IMR-90 (cell line): ENCODE results near the gene RUNX2. TPM values are rescaled to one million over a fixed set of nuclear protein-coding genes. Genes with fewer than 3 reads are reported as not detected.

Experiments
- ATAC-seq: fragments of 200-7000 bp; cut with Tn5 transposase; 2 replicates; pipeline ENCODE4 v1.9.1; 2020; ENCODE audit warnings: low read depth, mild to moderate bottlenecking, moderate library complexity
- BruUV-seq: library from RNA; stranded (reverse); fragments of 400-500 nt; replicated peaks from 2 replicates; lab custom pipeline; 2021; lab: Mats Ljungman, UMichigan
- CTCF ChIA-PET: fragments of 300-600 bp; formaldehyde crosslinking; extraction: SDS; loops from one replicate; lab custom pipeline; 2021; ENCODE audit warnings: antibody characterized with exemption; lab: Yijun Ruan, JAX
- POLR2A ChIA-PET: fragments of 300-600 bp; sonication (Branson Sonifier 250); formaldehyde crosslinking; loops from one replicate; lab custom pipeline; 2022; ENCODE audit warnings: antibody characterized with exemption; ENCODE audit not compliant: unreplicated experiment; lab: Charles Lee
- DNase-seq: peaks from one replicate; pipeline ENCODE4 v3.0.0; 2013
- H2AFZ ChIP-seq: replicated peaks from 2 replicates; pipeline ENCODE3; 2013; ENCODE audit warnings: low read length, mild to moderate bottlenecking; ENCODE audit not compliant: poor library complexity
- H2AK5ac ChIP-seq: 2 replicates; pipeline ENCODE4 v1.6.1; 2013; ENCODE audit warnings: low read depth, low read length, inconsistent platforms
- H2AK9ac ChIP-seq: replicated peaks from 2 replicates; pipeline ENCODE3; 2013; ENCODE audit warnings: mild to moderate bottlenecking, low read depth, low read length, moderate library complexity; ENCODE audit not compliant: poor library complexity
- H2BK120ac ChIP-seq: 2 replicates; pipeline ENCODE4 v1.6.1; 2013; ENCODE audit warnings: low read depth, low read length, inconsistent platforms
- H2BK15ac ChIP-seq: 3 replicates; pipeline ENCODE4 v1.6.1; 2013; ENCODE audit warnings: low read depth, low read length, inconsistent platforms
- H2BK20ac ChIP-seq: 2 replicates; pipeline ENCODE4 v1.6.1; 2013; ENCODE audit warnings: low read depth, mild to moderate bottlenecking, inconsistent platforms, low read length, moderate library complexity
- H2BK5ac ChIP-seq: 2 replicates; pipeline ENCODE4 v1.6.1; 2013; ENCODE audit warnings: mild to moderate bottlenecking, low read depth, low read length, inconsistent platforms; ENCODE audit not compliant: poor library complexity, severe bottlenecking
- H3K14ac ChIP-seq: replicated peaks from 2 replicates; pipeline ENCODE4 v1.6.1; 2013; ENCODE audit warnings: low read depth, low read length, inconsistent platforms
- H3K18ac ChIP-seq: 2 replicates; pipeline ENCODE4 v1.6.1; 2013; ENCODE audit warnings: low read depth, low read length, control low read depth
- H3K23ac ChIP-seq: 2 replicates; pipeline ENCODE4 v1.6.1; 2013; ENCODE audit warnings: low read depth, low read length, inconsistent platforms
- H3K27ac ChIP-seq: 2 replicates; pipeline ENCODE4 v1.5.1; 2013; ENCODE audit warnings: mild to moderate bottlenecking, control low read depth, low read length; ENCODE audit not compliant: insufficient read depth
- H3K27me3 ChIP-seq: 2 replicates; pipeline ENCODE4 v1.6.1; 2013; ENCODE audit warnings: low read length; ENCODE audit not compliant: control insufficient read depth, insufficient read depth
- H3K36me3 ChIP-seq: 2 replicates; pipeline ENCODE4 v1.6.1; 2013; ENCODE audit warnings: low read length, mixed read lengths; ENCODE audit not compliant: control insufficient read depth, insufficient read depth
- H3K4ac ChIP-seq: 2 replicates; pipeline ENCODE4 v1.6.1; 2013; ENCODE audit warnings: low read depth, low read length, inconsistent platforms
- H3K4me1 ChIP-seq: 2 replicates; pipeline ENCODE4 v1.6.1; 2013; ENCODE audit warnings: low read length, mixed read lengths; ENCODE audit not compliant: control insufficient read depth, insufficient read depth
- H3K4me2 ChIP-seq: 2 replicates; pipeline ENCODE4 v1.6.1; 2013; ENCODE audit warnings: low read depth, mild to moderate bottlenecking, control low read depth, low read length, moderate library complexity
- H3K4me3 ChIP-seq: 2 replicates; pipeline ENCODE4 v1.5.1; 2013; ENCODE audit warnings: low read depth, mild to moderate bottlenecking, control low read depth, low read length, moderate library complexity; ENCODE audit not compliant: insufficient read depth
- H3K56ac ChIP-seq: 2 replicates; pipeline ENCODE4 v1.6.1; 2013; ENCODE audit warnings: low read length, inconsistent platforms; ENCODE audit not compliant: insufficient read depth; ENCODE audit errors: extremely low read depth
- H3K79me1 ChIP-seq, 2 experiments: 2 replicates each; pipeline ENCODE4 v1.6.1; 2013; ENCODE audit warnings: low read length in 2 of 2, inconsistent platforms in 1 of 2, low read depth in 1 of 2
- H3K9ac ChIP-seq: 2 replicates; pipeline ENCODE4 v1.6.1; 2013; ENCODE audit warnings: low read depth, low read length, control low read depth
- H3K9me1 ChIP-seq: 2 replicates; pipeline ENCODE4 v1.6.1; 2013; ENCODE audit warnings: low read length, inconsistent platforms; ENCODE audit not compliant: insufficient read depth
- H3K9me3 ChIP-seq: 2 replicates; pipeline ENCODE4 v1.6.1; 2013; ENCODE audit warnings: low read length; ENCODE audit not compliant: control insufficient read depth, insufficient read depth
- H4K20me1 ChIP-seq: 2 replicates; pipeline ENCODE4 v1.6.1; 2013; ENCODE audit warnings: low read length, inconsistent platforms; ENCODE audit not compliant: insufficient read depth
- H4K5ac ChIP-seq: 2 replicates; pipeline ENCODE4 v1.6.1; 2013; ENCODE audit warnings: mild to moderate bottlenecking, low read depth, low read length, control low read depth
- H4K8ac ChIP-seq, 2 experiments: 2 replicates each; pipeline ENCODE4 v1.6.1; 2013; ENCODE audit warnings: low read depth in 2 of 2, low read length in 2 of 2, control low read depth in 1 of 2, inconsistent platforms in 1 of 2
- H4K91ac ChIP-seq: 2 replicates; pipeline ENCODE4 v1.6.1; 2013; ENCODE audit warnings: low read depth, low read length, inconsistent platforms; ENCODE audit not compliant: insufficient read depth
- FOS ChIP-seq: fragments of 150-350 bp; IDR thresholded peaks from 2 replicates; pipeline ENCODE4 v1.6.1; 2016; ENCODE audit warnings: low read depth, low read length
- dilution Hi-C: fragments of 300-500 bp; cut with HindIII; formaldehyde crosslinking; loops from one replicate; pipeline ENCODE4 v1.14.3; 2018; ENCODE audit warnings: low sequenced_read_pairs; ENCODE audit not compliant: unreplicated experiment
- in situ Hi-C: fragments of 300-500 bp; cut with MboI; formaldehyde crosslinking; loops from 3 replicates; pipeline ENCODE4 v1.14.3; 2019; ENCODE audit warnings: low sequenced_read_pairs, inconsistent platforms, mixed read lengths
- intact Hi-C: fragments of 100-400 bp; cut with micrococcal nuclease; formaldehyde crosslinking; loops from 2 replicates; pipeline ENCODE4 v1.10.0; 2022
- polyA plus RNA-seq, 3 experiments: library from polyadenylated mRNA; depleted of rRNA; stranded (reverse); fragments of >200 nt; gene quantifications; 2 replicates each; pipeline ENCODE4 v1.2.3, GENCODE V29; 2012; ENCODE audit warnings: low replicate concordance in 1 of 3
- total RNA-seq: library from RNA; depleted of rRNA; stranded (reverse); fragments of >200 nt; gene quantifications from 2 replicates; pipeline ENCODE4 v1.2.3, GENCODE V29; 2012

The RUNX2 gene
- total and polyA plus RNA-seq, 2 of the 4 experiments (the other 2 are of a cell fraction) = 2.3 to 4.7 TPM

- peaks cover 7% of the 10 kb centered on the region for H3K4me1 ChIP-seq
- H3K27ac ChIP-seq = no peak overlapping the region
- H3K4me3 ChIP-seq = no peak overlapping the region
- H2BK20ac ChIP-seq = no peak overlapping the region
- BruUV-seq = no TSS peak
- no peak for TF ChIP-seq FOS
- H3K14ac ChIP-seq = no peak overlapping the region
- no peak for DNase-seq
- H2BK120ac ChIP-seq = no peak overlapping the region; the same call in none of the 2 replicates
- peaks cover 0 to 7% of the 10 kb centered on the region in 2 experiments; a peak in 1 of 4 replicates for H3K79me1 ChIP-seq
- H3K56ac ChIP-seq = 0 out of 2 replicates have a peak overlapping the region, but pooled peaks have one; percentile 4
- no peak overlapping the region for H3K9ac ChIP-seq
- CTCF ChIA-PET = no interaction called here
- no peak overlapping the region for H2AK9ac ChIP-seq
- H4K5ac ChIP-seq = no peak overlapping the region
- dilution Hi-C loops = no loop called here
- peak overlapping the region; percentile 51; the same call in 1 of the 2 replicates for H2AK5ac ChIP-seq
- H3K9me3 ChIP-seq = no peaks in the 10 kb centered on the region
- no peak overlapping the region for H2AFZ ChIP-seq
- peak overlapping the region; percentile 37; the same call in 1 of the 2 replicates for H3K23ac ChIP-seq
- no peak overlapping the region for H3K4me2 ChIP-seq
- in situ Hi-C loops = no loop called here
- ATAC-seq = no peak
- H3K4ac ChIP-seq = no peak overlapping the region
- no peaks in the 10 kb centered on the region for H3K36me3 ChIP-seq
- no peak overlapping the region for H2BK15ac ChIP-seq
- POLR2A ChIA-PET = no interaction called here
- H4K8ac ChIP-seq = peak overlapping the region in 1 of 2 experiments; percentile 15; a peak in 1 of 4 replicates
- H4K91ac ChIP-seq = no peak overlapping the region
- H3K27me3 ChIP-seq = no peaks in the 10 kb centered on the region
- intact Hi-C loops = no loop called here
- H4K20me1 ChIP-seq = no peaks in the 10 kb centered on the region
- H2BK5ac ChIP-seq = no peak overlapping the region
- H3K9me1 ChIP-seq = peaks cover 3% of the 10 kb centered on the region
- H3K18ac ChIP-seq = no peak overlapping the region
Observed at GRCh38 chr6:45521226-45521625, 193.1 kb downstream of the RUNX2 start.
